Esophagus muscularis mucosa (tissue), 4 donors: ENCODE measurements around the gene ZNF524.

Source experiments
- EP300 ChIP-seq: sonication (generic); formaldehyde crosslinking; IDR thresholded peaks from one replicate; pipeline ENCODE4 v1.6.1; 2017; ENCODE audit warnings: antibody characterized with exemption
- POLR2A ChIP-seq: fragments of 450-650 bp; IDR thresholded peaks from one replicate; pipeline ENCODE4 v1.6.1; 2017; ENCODE audit warnings: antibody characterized with exemption, moderate library complexity, mild to moderate bottlenecking, low read depth
- POLR2AphosphoS5 ChIP-seq, 2 donors: sonication (generic); formaldehyde crosslinking; IDR thresholded peaks; one replicate each; pipeline ENCODE4 v1.6.1; 2017; ENCODE audit warnings: antibody characterized with exemption in 2 of 2
- TF ChIP-seq, protein P1 (sequence below), 3 experiments: fragments of 200-600 bp in 2 of 3; fragments of 450-650 bp in 1 of 3; sonication (generic) in 2 of 3; IDR thresholded peaks; one replicate each; pipeline ENCODE4 v1.5.1; 2017 to 2019; ENCODE audit warnings: antibody characterized with exemption in 3 of 3, mild to moderate bottlenecking in 2 of 3, moderate library complexity in 1 of 3

DNA sequence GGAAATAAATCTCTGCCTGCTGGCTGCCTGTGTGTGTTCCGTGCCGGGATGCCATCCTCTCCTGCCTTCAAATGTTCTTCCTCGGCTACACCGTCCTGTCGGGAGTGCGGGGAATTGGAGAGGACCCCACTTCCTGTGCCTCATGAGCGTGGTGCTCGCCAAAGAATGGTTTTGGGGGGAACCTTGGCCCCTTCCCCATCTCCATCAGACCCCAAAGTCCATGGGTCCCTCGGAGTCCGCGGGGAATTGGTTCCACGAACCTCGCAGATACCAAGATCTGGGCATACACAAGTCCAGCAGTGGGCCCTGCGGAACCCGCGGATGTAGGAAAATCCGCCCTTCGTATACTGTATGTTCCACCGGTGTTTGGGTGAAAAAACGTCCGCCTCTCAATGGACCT is 3.0 kb downstream of the ZNF524 start:
- TF ChIP-seq POLR2AphosphoS5 (IDR thresholded peaks at IDR 0.05) (no peak), POLR2A (no peak), EP300 (no peak)
- TF ChIP-seq, protein P1, sequence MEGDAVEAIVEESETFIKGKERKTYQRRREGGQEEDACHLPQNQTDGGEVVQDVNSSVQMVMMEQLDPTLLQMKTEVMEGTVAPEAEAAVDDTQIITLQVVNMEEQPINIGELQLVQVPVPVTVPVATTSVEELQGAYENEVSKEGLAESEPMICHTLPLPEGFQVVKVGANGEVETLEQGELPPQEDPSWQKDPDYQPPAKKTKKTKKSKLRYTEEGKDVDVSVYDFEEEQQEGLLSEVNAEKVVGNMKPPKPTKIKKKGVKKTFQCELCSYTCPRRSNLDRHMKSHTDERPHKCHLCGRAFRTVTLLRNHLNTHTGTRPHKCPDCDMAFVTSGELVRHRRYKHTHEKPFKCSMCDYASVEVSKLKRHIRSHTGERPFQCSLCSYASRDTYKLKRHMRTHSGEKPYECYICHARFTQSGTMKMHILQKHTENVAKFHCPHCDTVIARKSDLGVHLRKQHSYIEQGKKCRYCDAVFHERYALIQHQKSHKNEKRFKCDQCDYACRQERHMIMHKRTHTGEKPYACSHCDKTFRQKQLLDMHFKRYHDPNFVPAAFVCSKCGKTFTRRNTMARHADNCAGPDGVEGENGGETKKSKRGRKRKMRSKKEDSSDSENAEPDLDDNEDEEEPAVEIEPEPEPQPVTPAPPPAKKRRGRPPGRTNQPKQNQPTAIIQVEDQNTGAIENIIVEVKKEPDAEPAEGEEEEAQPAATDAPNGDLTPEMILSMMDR (IDR thresholded peaks at IDR 0.05): no peak
